Jurkat, Clone E6-1 (cell line): ENCODE data around the gene SERPINA9. TPM values are rescaled to one million over a fixed set of nuclear protein-coding genes. Genes with fewer than 3 reads are reported as not detected.
"Not testable (repeated sequence)": the region's sequence is repeated elsewhere in the genome, so short reads cannot be mapped to it uniquely, and the experiment has no call there.

Source experiments
- DNase-seq: peaks from one replicate; pipeline ENCODE4 v3.0.0-alpha.2; 2011; ENCODE audit warnings: low read depth, low spot score
- H3K4me3 ChIP-seq: 2 replicates; pipeline ENCODE4 v1.5.1; 2011; ENCODE audit warnings: mild to moderate bottlenecking, low read length, control low read depth, moderate library complexity
- polyA plus RNA-seq: library from polyadenylated mRNA; unstranded; fragments of >200 nt; gene quantifications from one replicate; pipeline ENCODE4 v1.2.1, GENCODE V29; 2012; ENCODE audit warnings: missing spikeins; ENCODE audit not compliant: insufficient read length, insufficient read depth

SERPINA9 gene
- not detected for polyA plus RNA-seq

DNA sequence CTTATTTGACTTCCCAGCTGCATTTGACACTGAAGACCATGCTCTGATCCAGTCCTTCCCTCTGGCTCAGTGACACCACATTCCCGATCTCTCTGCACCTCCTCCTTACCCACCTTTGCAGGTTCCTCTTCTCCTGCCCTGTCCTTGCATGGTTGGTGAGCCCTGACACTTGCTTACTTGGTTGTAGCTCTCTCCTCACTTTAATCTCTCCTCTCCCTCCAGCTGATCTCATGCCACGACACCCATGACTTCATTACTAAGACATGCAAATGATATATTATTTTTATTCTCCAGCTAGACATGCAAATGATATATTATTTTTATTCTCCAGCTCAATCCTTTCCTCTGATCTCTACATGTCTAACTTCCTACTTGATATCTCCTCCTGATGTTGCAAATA lies at the start of gene SERPINA9:
SERPINA9 (minus strand) TSS at position 175 of the 400 bp plus-strand sequence. CDS start 6,357 bp downstream, outside the sequence.
- H3K4me3 ChIP-seq = no peak within 1 kb of the TSS
- DNase-seq = no peak

GRCh38 chr14:94524093-94524492 lies 48.1 kb upstream of the SERPINA9 start:
- no peak overlapping the region for H3K4me3 ChIP-seq
- no peak for DNase-seq

DNA sequence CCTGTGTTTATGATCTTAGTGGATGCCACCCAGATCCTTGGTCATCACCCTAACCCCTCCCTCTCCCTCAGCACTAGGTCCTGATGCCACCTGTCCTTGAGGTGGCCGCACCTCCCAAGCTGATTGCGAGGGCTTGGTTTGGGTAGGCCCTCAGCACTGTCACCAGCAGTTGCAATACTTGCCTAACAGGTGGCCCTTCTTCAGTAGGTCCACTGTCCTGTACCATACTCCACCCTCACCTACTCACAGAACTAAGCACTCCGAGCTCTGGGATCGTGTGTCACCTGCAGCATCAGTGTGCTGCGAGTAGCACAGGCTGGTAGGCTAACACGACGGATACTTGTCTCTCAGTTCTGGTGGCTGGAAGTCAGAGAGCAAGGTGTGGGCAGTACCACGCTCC lies 47.3 kb upstream of the SERPINA9 start:
- H3K4me3 ChIP-seq = no peak overlapping the region
- no peak for DNase-seq

- H3K4me3 ChIP-seq = no peak overlapping the region
- no peak for DNase-seq
These were observed 46.2 kb upstream of the SERPINA9 start for GRCh38 chr14:94522115-94522724.

GRCh38 chr14:94521375-94522114 lies 45.5 kb upstream of the SERPINA9 start:
- H3K4me3 ChIP-seq = no peak overlapping the region
- no peak for DNase-seq

DNA sequence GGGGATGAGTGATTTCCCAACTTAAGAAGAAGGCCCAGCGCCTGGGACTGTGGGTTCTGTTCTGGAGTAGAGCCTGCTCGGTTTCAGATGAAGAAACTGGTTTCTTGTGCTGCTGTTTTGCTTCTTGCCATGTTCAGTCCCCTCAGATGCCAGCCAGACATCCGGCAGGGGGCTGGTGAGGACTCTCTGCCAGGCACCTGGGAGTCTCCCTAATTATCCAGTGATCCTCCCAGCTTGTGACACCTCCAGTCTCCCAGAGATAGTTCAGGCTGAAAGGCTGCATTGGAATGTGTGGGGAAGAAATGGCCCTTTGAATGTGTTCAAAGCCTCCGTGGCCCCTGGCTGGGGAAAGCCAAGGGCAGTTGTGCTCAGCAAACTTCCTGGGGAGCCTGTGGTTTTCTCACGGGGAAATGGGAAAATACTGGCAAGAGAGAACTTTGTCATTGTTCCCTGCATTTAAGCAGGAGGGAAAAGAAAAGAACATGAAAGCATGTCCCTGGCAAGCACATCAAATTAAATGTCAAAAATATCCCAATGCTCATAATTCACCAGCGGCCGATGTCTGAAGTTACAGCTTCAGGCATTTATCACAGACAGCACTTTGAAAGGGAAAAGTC lies 41.8 kb upstream of the SERPINA9 start:
- H3K4me3 ChIP-seq = no peak overlapping the region
- DNase-seq = no peak

- no peak for DNase-seq
- no peak overlapping the region for H3K4me3 ChIP-seq
These were observed 41.2 kb upstream of the SERPINA9 start for GRCh38 chr14:94517248-94517640.

DNA sequence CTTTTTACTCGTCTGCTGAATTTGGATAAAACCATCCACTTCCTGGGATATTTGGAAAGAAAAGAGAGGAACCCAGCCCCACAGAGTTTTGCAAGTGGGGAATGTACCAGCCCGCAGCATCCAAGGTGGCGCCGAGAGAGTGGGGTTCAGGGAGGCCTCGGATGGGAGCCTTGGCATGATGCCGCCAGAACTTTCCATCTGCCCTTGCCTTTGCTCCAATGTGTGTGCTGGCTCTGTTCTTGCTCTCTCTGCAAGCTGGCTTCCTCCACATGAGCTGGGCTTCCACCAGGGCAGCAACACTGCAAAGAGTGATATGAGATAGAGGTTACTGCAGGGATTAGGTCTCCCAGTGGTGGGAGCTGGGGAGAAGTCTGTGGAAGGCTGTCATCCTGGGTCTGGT lies 39.9 kb upstream of the SERPINA9 start:
- no peak for DNase-seq
- no peak overlapping the region for H3K4me3 ChIP-seq

- no peak overlapping the region for H3K4me3 ChIP-seq
These were observed 39.4 kb upstream of the SERPINA9 start for GRCh38 chr14:94515426-94515825.

GRCh38 chr14:94514351-94514750 lies 38.4 kb upstream of the SERPINA9 start:
- H3K4me3 ChIP-seq = no peak overlapping the region
- DNase-seq = no peak

More at GRCh38 chr14:94515426-94515825, 39.4 kb upstream of the SERPINA9 start:
- no peak for DNase-seq

DNA sequence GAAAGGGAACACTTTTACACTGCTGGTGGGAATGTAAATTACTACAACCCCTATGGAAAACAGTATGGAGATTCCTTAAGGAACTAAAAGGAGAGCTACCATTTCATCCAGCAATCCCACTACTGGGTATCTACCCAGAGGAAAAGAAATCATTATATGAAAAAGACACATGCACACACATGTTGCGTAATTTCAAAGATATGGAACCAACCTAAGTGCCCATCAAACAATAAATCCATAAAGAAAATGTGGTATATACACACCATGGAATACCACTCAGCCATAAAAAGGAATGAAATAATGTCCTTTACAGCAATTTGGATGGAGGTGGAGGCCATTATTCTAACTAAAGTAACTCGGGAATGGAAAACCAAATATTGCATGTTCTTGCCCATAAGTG lies 34.5 kb upstream of the SERPINA9 start:
- not testable (repeated sequence) for DNase-seq, H3K4me3 ChIP-seq

DNA sequence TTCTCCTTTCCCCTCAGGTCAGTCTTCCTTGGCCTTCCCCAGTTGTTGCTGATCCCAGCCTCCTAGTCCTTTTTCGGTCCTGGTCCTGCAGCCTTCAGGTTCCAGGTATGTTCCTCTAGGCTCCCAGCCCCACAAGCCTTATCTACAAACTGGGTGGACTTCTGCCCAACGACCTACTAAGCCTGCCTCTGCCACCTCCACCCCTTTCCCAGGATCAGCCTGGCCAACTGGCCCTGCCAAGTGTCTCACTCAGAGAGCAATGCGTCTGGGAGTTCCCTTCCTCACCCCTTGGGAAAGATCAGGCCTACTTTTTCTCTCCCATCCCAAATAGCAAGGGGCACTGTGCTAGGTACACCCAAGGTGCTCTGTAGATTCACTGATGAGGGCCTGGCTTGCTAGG lies 33.4 kb upstream of the SERPINA9 start, which contains the start of gene SERPINA12:
SERPINA12 (minus strand) TSS at position 114 of the 400 bp plus-strand sequence. CDS start 11,072 bp downstream, outside the sequence.
- DNase-seq = no peak
- no peak within 1 kb of the TSS for H3K4me3 ChIP-seq

DNA sequence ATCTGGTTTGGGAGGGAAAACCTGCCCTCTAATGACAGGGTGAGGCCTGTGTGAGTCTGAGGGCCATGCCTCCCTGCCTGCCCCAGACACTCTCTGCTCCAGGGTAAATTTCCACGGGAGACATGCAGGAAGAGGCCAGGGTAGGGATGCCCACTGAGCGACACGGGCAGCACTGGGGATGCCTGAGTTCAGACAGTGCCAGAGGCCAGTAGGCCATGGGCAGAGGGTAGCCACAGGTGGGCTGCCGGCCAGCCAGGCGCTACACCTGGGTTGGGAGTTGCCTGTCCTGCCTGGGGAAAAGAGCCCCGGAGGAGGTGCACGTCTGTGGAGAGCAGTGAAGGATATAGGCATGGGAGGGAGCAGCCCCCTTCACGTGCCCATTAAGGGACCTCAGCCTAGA lies 29.6 kb upstream of the SERPINA9 start:
- no peak for DNase-seq

GRCh38 chr14:94505206-94505605 lies 29.2 kb upstream of the SERPINA9 start:
- DNase-seq = no peak
- H3K4me3 ChIP-seq = no peak overlapping the region

More for the DNA sequence above, 29.6 kb upstream of the SERPINA9 start:
- no peak overlapping the region for H3K4me3 ChIP-seq

DNA sequence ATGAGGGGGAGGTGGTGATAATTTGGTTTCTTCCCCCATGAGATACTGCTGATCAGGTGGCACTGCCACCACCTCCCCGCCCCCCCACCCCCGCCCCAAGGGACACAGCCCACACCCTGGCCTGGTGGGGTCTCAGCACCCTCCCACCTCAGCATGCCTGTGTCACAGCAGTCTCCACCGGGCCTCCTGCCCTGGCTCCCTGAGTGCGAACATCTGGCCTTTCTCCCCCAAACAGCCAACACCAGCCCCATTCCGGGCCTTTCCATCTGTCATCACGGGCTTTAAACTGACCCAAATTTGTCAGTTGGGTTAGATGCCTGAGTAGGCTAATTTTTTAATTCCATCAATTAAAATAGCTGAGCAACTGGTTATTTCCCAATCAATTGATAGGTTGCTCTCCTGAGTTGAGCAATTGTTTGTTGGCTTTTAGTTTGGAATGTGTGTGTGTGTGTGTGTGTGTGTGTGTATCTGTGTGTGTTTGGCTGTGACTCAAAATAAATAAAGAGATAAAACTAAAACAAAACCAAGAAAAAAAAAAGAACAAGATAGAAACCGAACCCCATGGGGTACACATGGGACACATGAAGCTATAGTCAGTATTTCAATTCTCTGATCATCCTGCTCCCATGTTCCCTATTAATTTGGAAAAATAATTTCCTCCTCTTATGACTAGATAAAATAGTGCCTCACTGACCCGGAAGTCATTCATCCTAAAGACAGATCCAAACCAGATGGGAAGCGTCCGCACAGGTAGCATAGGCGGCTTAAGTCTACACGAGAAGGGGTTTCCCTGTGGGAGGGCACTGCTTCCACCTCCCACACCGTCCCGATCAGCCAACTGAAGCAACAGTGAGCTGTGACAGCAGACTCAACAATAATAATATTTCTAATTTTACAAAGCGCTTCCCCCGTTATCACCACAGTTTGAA lies 25.9 kb upstream of the SERPINA9 start:
- no peak overlapping the region for H3K4me3 ChIP-seq
- no peak for DNase-seq

DNA sequence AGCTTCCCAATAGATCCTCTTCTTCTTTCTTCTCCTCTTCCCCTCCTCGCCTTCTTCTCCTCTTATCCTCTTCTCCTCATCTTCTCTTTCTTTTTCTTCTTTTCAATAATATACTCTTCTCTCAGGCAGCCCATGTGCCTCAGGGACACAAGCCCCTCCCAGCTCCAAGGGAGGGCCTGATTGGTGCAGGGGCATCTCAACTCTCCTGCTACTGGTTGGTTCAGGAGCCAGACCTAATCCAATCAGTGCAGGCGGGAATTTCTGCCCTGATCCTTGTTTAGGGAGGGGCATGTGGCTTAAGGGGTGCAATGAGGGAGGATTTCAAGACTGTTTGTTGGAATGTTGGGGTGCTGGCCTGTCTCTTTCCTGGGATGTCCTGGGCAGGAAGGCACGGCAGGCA lies 24.3 kb upstream of the SERPINA9 start:
- no peak for DNase-seq
- no peak overlapping the region for H3K4me3 ChIP-seq

DNA sequence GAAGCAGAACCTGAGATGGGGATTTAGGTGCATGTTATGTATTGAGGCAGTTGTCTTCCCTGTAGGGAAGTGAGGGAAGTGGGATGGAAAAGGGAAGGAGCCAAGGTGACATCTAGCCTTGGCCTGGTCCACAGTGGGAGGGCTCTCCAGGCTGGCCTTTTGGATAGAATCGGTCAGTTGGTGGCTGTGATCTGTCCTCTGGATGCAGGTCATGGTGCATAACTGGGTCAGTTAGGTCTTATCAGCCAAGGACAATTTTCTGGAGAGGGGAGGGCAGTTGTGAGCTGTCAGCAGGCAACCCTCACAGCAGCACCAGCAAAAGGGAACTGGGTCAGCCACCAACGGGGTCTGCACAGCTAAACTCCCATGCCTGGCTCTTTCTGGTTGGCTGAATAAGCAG lies 23.7 kb upstream of the SERPINA9 start:
- DNase-seq = no peak

GRCh38 chr14:94498215-94498614 lies 22.2 kb upstream of the SERPINA9 start:
- no peak for DNase-seq
- H3K4me3 ChIP-seq = no peak overlapping the region

More for the DNA sequence above, 23.7 kb upstream of the SERPINA9 start:
- H3K4me3 ChIP-seq = no peak overlapping the region

DNA sequence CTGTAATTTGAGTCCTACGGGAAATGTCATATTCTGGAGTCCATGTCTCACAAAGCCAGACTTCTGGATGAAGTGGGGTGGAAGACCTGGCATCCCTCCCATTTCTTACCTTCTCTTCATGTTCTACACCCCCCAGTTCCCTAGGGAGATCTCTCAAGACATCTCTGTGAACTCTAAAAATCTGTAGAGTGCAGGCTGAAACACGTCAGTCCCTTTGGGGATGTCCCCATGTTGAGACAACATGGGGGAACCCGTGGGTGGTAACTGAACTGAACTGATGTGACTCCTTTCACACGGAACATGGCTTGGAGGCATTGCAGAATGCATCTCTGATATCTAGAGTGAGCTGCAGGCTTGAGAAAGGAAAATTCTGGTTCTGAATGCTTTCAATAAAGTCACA lies 18.1 kb upstream of the SERPINA9 start:
- DNase-seq = no peak
- H3K4me3 ChIP-seq = no peak overlapping the region
